K562 (cell line): ENCODE results near the gene NEU1.

Source experiments
- CTCF ChIP-seq, 3 experiments: IDR thresholded peaks in 2 of 3; conservative IDR thresholded peaks in 1 of 3; 2 replicates each; pipeline ENCODE4 v1.5.1; 2011 to 2012; ENCODE audit warnings: low read length in 3 of 3, mild to moderate bottlenecking in 3 of 3, control low read depth in 2 of 3, improper control_type of control experiment in 1 of 3, inconsistent platforms in 1 of 3, low read depth in 1 of 3, mixed read lengths in 1 of 3, moderate library complexity in 1 of 3; ENCODE audit not compliant: insufficient read depth in 2 of 3
- MGA ChIP-seq: fragments of 450-650 bp; IDR thresholded peaks from 2 replicates; pipeline ENCODE4 v1.6.1; 2016; ENCODE audit warnings: mild to moderate bottlenecking, moderate library complexity
- NFYB ChIP-seq: IDR thresholded peaks from 2 replicates; pipeline ENCODE4 v1.6.1; 2011; ENCODE audit warnings: mild to moderate bottlenecking, moderate library complexity; ENCODE audit not compliant: insufficient read length; ENCODE audit errors: extremely low read depth
- NONO ChIP-seq, 2 experiments: fragments of 200-400 bp in 1 of 2; fragments of 450-650 bp in 1 of 2; formaldehyde crosslinking in 1 of 2; IDR thresholded peaks; 2 replicates each; pipeline ENCODE4 v1.6.1; 2017; ENCODE audit warnings: low read depth in 2 of 2, mild to moderate bottlenecking in 2 of 2, moderate library complexity in 2 of 2, low read length in 1 of 2
- NR2C2 ChIP-seq, 2 experiments: fragments of 200-800 bp in 1 of 2; sonication (Bioruptor generic) in 1 of 2; sonication (generic) in 1 of 2; formaldehyde crosslinking in 1 of 2; IDR thresholded peaks; 2 replicates each; pipeline versions ENCODE4 v1.6.1 to v1.8.0; 2016 to 2022; ENCODE audit warnings: mild to moderate bottlenecking in 1 of 2, missing compliant biosample characterization in 1 of 2, missing genetic modification characterization in 1 of 2, missing genetic modification reagents in 1 of 2
- POLR2AphosphoS5 ChIP-seq: IDR thresholded peaks from 2 replicates; pipeline ENCODE4 v1.6.1; 2011; ENCODE audit warnings: mild to moderate bottlenecking, low read depth, low read length, moderate library complexity; ENCODE audit not compliant: control insufficient read depth, insufficient read depth
- SMARCC2 ChIP-seq: fragments of 450-650 bp; IDR thresholded peaks from 2 replicates; pipeline ENCODE4 v1.6.1; 2017; ENCODE audit warnings: antibody characterized with exemption, moderate library complexity, mild to moderate bottlenecking, low read depth
- TRIM24 ChIP-seq, 2 experiments: fragments of 450-650 bp; IDR thresholded peaks; 2 replicates each; pipeline ENCODE4 v1.6.1; 2016
- YY1 ChIP-seq, 3 experiments: IDR thresholded peaks; 2 replicates each; pipeline ENCODE4 v1.6.1; 2011; ENCODE audit warnings: low read length in 2 of 3, mild to moderate bottlenecking in 2 of 3, moderate library complexity in 2 of 3, borderline replicate concordance in 1 of 3, control low read depth in 1 of 3, low read depth in 1 of 3; ENCODE audit not compliant: insufficient read depth in 3 of 3, insufficient replicate concordance in 2 of 3, control insufficient read depth in 1 of 3, insufficient read length in 1 of 3; ENCODE audit errors: extremely low read depth in 1 of 3
- ZNF217 ChIP-seq: sonication (generic); formaldehyde crosslinking; IDR thresholded peaks from 2 replicates; pipeline ENCODE4 v1.8.0; 2022; ENCODE audit warnings: mild to moderate bottlenecking, missing genetic modification reagents
- ZNF318 ChIP-seq, 2 experiments: fragments of 450-650 bp; IDR thresholded peaks; 2 replicates each; pipeline ENCODE4 v1.6.1; 2016; ENCODE audit warnings: mild to moderate bottlenecking in 2 of 2, borderline replicate concordance in 1 of 2, low read depth in 1 of 2, moderate library complexity in 1 of 2
- ZNF384 ChIP-seq: IDR thresholded peaks from 2 replicates; pipeline ENCODE4 v1.6.1; 2012; ENCODE audit warnings: low read depth, low read length, improper control_type of control experiment
- ZZZ3 ChIP-seq: fragments of 450-650 bp; IDR thresholded peaks from 2 replicates; pipeline ENCODE4 v1.6.1; 2016; ENCODE audit warnings: antibody characterized with exemption, mild to moderate bottlenecking, moderate library complexity

GRCh38 chr6:31903957-31904356 is 41.3 kb upstream of the NEU1 start:
- no peak for TF ChIP-seq NFYB
- no peak for TF ChIP-seq ZNF217 (CRISPR knock-in tag)
- TF ChIP-seq ZNF318 (IDR thresholded peaks at IDR 0.05; ENCODE audit: borderline replicate concordance in 1 of 2, low read depth in 1 of 2), result no peak
- TF ChIP-seq MGA, result no peak
- TF ChIP-seq NR2C2 (CRISPR knock-in tag; IDR thresholded peaks at IDR 0.05), result no peak
- TF ChIP-seq NR2C2 (tag; IDR thresholded peaks at IDR 0.05), result no peak
- no peak for TF ChIP-seq CTCF (IDR thresholded peaks at IDR 0.05 in 2 of 3, conservative IDR thresholded peaks at IDR 0.05 in 1 of 3; ENCODE audit: insufficient read depth in 2 of 3, low read depth in 1 of 3, low read length in 3 of 3)
- no peak for TF ChIP-seq SMARCC2
- no peak for TF ChIP-seq ZNF384
- no peak for TF ChIP-seq POLR2AphosphoS5
- TF ChIP-seq TRIM24 (IDR thresholded peaks at IDR 0.05), result no peak
- TF ChIP-seq YY1 (IDR thresholded peaks at IDR 0.05; ENCODE audit: borderline replicate concordance in 1 of 3, control insufficient read depth in 1 of 3, extremely low read depth in 1 of 3, insufficient read depth in 3 of 3, insufficient read length in 1 of 3, insufficient replicate concordance in 2 of 3, low read depth in 1 of 3, low read length in 2 of 3), result no peak
- no peak for TF ChIP-seq NONO (IDR thresholded peaks at IDR 0.05; ENCODE audit: low read depth in 2 of 2, low read length in 1 of 2)
- no peak for TF ChIP-seq ZZZ3
